ENCODE results near the gene SYNE1.

SYNE1 gene

DNA sequence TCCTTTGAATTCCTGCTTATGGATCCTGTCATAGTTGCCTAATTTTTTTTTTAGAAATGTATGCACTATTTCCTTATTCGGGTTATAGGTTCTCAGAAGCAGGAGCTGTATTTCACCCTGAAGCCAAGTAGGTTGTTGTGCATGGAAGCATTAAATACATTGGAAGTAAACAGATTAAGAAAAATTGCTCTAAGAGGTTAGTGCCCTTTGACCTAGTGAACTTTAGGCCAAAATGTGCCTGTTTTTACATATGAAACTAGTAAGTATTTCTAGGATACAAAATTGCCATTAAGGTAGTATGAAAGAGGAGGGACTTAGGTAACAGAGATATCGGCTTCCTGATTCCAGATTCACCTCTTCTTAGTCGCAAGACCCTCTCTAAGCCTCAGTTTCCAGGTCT is 377.9 kb downstream of the SYNE1 start:
- DNase-seq (ENCODE audit: low read depth) = no peak
- TF ChIP-seq CTCF (conservative IDR thresholded peaks at IDR 0.05; ENCODE audit: low read depth, low read length) = no peak
- no peak overlapping the region for H3K4me3 ChIP-seq (ENCODE audit: low read length)

- no peak overlapping the region for H3K4me3 ChIP-seq (ENCODE audit: low read length)
- no peak for TF ChIP-seq CTCF (conservative IDR thresholded peaks at IDR 0.05; ENCODE audit: low read depth, low read length)
- no peak for DNase-seq (ENCODE audit: low read depth)
Measured at GRCh38 chr6:152257581-152257980, 379.6 kb downstream of the SYNE1 start.

GRCh38 chr6:152250127-152250526 is 387.0 kb downstream of the SYNE1 start:
- DNase-seq (ENCODE audit: low read depth) = no peak
- no peak for TF ChIP-seq CTCF (conservative IDR thresholded peaks at IDR 0.05; ENCODE audit: low read depth, low read length)
- H3K4me3 ChIP-seq (ENCODE audit: low read length) = no peak overlapping the region

DNA sequence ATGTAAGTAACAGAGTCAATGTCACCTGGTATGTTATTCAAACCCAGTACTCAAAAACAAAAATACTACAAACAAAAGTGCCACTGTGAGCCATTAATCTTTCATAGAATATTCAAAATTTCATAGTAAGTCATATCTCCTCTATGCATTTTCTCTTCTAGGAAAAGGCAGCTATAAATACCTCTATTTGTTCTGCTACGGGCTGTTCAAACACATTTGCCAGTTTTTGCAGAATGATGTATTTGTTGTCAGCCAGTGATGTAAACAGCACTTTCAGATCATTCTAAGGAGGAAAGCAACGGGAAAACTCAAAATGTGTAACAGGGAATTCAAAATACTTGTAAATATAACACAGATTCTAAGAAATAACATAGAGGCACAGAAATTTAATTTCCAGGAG is 388.2 kb downstream of the SYNE1 start:
- no peak overlapping the region for H3K4me3 ChIP-seq (ENCODE audit: low read length)
- no peak for TF ChIP-seq CTCF (conservative IDR thresholded peaks at IDR 0.05; ENCODE audit: low read depth, low read length)
- DNase-seq (ENCODE audit: low read depth) = no peak

DNA sequence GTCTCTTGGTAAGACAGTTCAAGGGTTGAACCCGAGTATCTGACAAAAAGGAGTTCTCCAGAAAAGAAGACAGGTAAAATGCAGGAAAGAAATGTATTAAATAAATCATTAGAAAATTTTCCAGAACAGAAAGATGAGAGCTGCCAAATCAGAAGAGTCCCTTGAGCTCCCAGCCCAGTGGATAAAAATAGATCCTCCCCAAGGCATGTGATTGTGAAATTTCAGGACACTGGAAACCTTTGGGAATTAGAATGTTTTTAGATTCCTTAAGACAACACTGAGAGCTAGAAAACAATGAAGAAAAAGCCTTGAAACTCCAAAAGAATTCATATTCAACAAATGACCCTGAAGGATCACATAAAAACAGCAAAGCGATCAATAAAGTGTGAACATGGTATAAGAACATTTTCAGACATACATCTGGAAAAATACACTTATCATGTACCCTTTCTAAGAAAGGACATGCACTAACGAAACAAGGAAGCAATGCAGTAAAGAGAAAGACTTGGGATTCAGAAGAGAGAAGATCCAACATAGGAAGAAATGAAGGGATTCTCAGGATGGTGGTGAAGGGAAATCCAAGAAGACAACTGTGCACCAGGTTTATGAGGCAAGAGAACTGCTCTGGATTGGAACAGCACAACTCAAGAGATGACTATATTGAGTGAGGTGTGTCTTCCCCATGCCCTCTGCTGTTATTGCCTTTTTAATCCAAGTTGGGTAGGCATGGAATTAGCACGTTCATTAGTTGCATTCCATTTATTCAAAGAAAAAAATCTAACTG is 390.4 kb downstream of the SYNE1 start:
- no peak for TF ChIP-seq CTCF (conservative IDR thresholded peaks at IDR 0.05; ENCODE audit: low read depth, low read length)
- DNase-seq (ENCODE audit: low read depth) = no peak
- H3K4me3 ChIP-seq (ENCODE audit: low read length) = no peak overlapping the region

DNA sequence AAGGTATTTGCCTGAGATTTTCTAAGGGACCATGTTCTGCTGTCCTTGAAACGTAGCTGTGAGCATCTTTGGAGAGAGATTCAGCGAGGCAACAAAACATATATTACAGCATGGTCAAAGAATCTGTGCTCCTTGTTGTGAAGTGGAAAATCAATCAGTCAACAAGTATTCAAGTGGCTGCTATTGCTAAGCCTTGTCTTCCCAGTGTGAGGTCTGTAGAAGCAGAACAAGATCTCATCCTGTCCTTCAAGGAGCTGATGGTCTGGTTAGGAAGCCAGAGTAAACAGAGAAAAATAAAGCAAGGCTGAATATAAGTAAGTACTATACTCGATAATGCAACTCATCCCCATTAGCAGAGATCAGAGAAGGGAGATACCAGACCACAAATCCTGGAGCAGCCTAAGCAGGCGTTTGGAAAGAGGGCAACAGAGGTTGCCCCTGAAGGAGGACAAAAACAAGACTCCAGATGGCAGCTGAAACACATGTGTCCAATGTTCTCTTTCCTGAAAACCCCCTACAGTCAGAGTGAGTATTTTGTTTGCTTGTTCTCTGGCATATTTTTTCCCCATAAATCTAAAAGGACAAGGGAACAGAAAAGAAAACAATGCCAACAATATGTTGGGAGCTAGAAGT is 392.0 kb downstream of the SYNE1 start:
- DNase-seq (ENCODE audit: low read depth) = no peak
- TF ChIP-seq CTCF (conservative IDR thresholded peaks at IDR 0.05; ENCODE audit: low read depth, low read length) = no peak
- H3K4me3 ChIP-seq (ENCODE audit: low read length) = no peak overlapping the region

All from retinal pigment epithelial cell (primary cell).